ENCODE results near the gene CTDSPL.

CTDSPL gene

GRCh38 chr3:37934631-37935289, 73.1 kb downstream of the CTDSPL start:
- Histone ChIP-seq H3K9ac (ENCODE audit: low read length in 2 of 2) (no peak overlapping the region), H3K4me1 (ENCODE audit: control insufficient read depth, insufficient read depth, low read length) (peaks cover 32% of the 10 kb centered on the region), H3K27ac (ENCODE audit: low read length) (peak overlapping the region; percentile 53)

GRCh38 chr3:37935290-37935668, 73.6 kb downstream of the CTDSPL start:
- Histone ChIP-seq H3K4me1 (ENCODE audit: control insufficient read depth, insufficient read depth, low read length) (peaks cover 37% of the 10 kb centered on the region), H3K9me3 (ENCODE audit: control insufficient read depth in 2 of 2, low read length in 2 of 2) (no peaks in the 10 kb centered on the region), H3K27me3 (ENCODE audit: control insufficient read depth in 1 of 2, insufficient read depth in 2 of 2, low read length in 2 of 2) (no peaks in the 10 kb centered on the region), H3K36me3 (ENCODE audit: control insufficient read depth in 2 of 2, insufficient read depth in 2 of 2, low read length in 2 of 2) (no peaks in the 10 kb centered on the region), H3K4me3 (ENCODE audit: low read length in 2 of 2) (no peak overlapping the region), H3K9ac (ENCODE audit: low read length in 2 of 2) (peak overlapping the region in 1 of 2 donors; percentile 51), H3K27ac (ENCODE audit: low read length) (peak overlapping the region; percentile 53)

More at GRCh38 chr3:37934631-37935289, 73.1 kb downstream of the CTDSPL start:
- Histone ChIP-seq H3K36me3 (ENCODE audit: control insufficient read depth in 2 of 2, insufficient read depth in 2 of 2, low read length in 2 of 2) (no peaks in the 10 kb centered on the region), H3K27me3 (ENCODE audit: control insufficient read depth in 1 of 2, insufficient read depth in 2 of 2, low read length in 2 of 2) (no peaks in the 10 kb centered on the region), H3K9me3 (ENCODE audit: control insufficient read depth in 2 of 2, low read length in 2 of 2) (no peaks in the 10 kb centered on the region), H3K4me3 (ENCODE audit: low read length in 2 of 2) (no peak overlapping the region)

DNA sequence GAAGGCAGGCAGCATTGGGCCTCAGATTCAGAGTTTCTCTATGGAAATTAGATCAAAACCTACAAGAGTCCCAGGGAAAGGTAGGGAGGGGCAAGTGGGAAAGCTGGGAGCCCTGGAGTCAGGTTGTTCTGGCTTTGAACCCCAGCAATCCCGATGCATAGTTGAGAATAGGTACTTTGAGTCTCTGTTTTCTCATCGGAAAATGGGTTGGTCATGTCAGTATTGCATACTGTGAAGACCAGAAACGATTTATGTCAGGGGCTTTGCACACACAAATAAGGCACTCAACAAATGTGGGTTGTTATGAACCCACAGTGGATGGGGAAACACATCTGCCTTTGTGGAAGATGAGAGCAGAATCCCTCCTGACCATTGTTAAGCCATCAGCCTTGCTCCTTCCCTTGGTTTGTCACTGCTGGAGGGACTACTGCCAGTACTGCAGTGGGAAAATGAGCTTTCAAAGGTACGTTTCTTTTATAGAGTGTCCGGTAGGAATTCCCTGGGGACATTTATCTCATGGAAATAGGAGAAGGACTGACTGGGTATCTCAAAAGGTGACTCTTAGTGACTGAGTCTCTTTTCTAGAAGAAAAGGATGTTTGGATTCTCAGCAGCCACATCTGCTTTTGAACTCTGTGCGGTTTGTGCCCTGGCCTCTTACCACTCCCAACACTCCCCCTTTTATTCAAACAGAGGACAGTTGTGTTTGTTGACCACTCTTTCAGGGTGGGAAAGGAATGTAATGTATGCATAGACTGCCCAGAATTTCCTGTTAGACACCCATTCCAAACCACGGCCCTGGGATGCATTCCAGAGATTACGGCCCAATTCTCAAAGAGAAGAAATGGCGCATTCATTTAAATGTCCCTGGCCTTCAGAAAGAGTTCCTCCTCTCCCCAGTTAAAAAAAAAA, 74.3 kb downstream of the CTDSPL start:
- Histone ChIP-seq H3K4me3 (ENCODE audit: low read length in 2 of 2) (no peak overlapping the region), H3K27ac (ENCODE audit: low read length) (peak overlapping the region; percentile 53), H3K4me1 (ENCODE audit: control insufficient read depth, insufficient read depth, low read length) (peaks cover 44% of the 10 kb centered on the region), H3K9me3 (ENCODE audit: control insufficient read depth in 2 of 2, low read length in 2 of 2) (no peaks in the 10 kb centered on the region), H3K9ac (ENCODE audit: low read length in 2 of 2) (no peak overlapping the region), H3K27me3 (ENCODE audit: control insufficient read depth in 1 of 2, insufficient read depth in 2 of 2, low read length in 2 of 2) (no peaks in the 10 kb centered on the region), H3K36me3 (ENCODE audit: control insufficient read depth in 2 of 2, insufficient read depth in 2 of 2, low read length in 2 of 2) (no peaks in the 10 kb centered on the region)

DNA sequence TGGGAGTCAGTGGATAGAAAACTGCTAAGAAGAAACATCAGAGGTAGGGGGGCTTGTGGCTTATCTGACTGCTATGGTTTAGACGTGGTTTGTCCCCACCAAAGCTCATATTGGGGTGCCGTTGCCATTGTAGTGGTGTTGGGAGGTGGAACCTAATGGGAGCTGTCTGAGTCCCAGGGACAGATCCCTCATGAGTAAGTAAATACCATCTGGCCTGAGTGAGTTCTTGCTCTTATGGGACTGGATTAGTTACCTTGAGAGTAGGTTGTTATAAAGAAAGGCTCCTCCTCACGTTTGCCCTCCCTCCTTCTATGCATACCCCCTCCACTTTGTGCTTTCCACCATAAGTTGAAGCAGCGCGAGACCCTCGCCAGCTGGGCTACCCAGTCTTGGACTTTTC, 75.5 kb downstream of the CTDSPL start:
- Histone ChIP-seq H3K9me3 (ENCODE audit: control insufficient read depth in 2 of 2, low read length in 2 of 2) (no peaks in the 10 kb centered on the region), H3K4me1 (ENCODE audit: control insufficient read depth, insufficient read depth, low read length) (peaks cover 54% of the 10 kb centered on the region), H3K36me3 (ENCODE audit: control insufficient read depth in 2 of 2, insufficient read depth in 2 of 2, low read length in 2 of 2) (no peaks in the 10 kb centered on the region), H3K4me3 (ENCODE audit: low read length in 2 of 2) (no peak overlapping the region), H3K27ac (ENCODE audit: low read length) (no peak overlapping the region), H3K27me3 (ENCODE audit: control insufficient read depth in 1 of 2, insufficient read depth in 2 of 2, low read length in 2 of 2) (no peaks in the 10 kb centered on the region), H3K9ac (ENCODE audit: low read length in 2 of 2) (no peak overlapping the region)

DNA sequence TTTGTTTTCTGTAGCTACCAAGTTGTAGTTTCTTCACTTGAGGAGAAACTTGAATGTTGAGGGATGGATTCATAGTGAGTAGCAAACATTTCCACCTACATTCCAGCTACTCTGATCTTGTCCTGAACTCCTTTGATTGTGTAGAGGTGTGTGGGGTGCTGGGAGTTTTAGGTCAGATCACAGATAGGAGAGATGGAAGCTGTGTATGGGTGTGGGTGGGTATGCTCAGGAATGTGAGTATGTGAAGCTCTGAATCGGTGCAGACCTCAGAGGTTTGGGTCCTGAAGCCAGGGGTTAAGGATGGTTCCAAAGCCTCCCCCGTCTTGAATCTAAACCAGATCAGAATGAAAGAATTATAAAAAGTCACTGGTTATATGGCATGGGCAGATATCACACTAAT, 76.3 kb downstream of the CTDSPL start:
- peaks cover 62% of the 10 kb centered on the region for H3K4me1 ChIP-seq (ENCODE audit: control insufficient read depth, insufficient read depth, low read length)
- H3K27ac ChIP-seq (ENCODE audit: low read length) = no peak overlapping the region

DNA sequence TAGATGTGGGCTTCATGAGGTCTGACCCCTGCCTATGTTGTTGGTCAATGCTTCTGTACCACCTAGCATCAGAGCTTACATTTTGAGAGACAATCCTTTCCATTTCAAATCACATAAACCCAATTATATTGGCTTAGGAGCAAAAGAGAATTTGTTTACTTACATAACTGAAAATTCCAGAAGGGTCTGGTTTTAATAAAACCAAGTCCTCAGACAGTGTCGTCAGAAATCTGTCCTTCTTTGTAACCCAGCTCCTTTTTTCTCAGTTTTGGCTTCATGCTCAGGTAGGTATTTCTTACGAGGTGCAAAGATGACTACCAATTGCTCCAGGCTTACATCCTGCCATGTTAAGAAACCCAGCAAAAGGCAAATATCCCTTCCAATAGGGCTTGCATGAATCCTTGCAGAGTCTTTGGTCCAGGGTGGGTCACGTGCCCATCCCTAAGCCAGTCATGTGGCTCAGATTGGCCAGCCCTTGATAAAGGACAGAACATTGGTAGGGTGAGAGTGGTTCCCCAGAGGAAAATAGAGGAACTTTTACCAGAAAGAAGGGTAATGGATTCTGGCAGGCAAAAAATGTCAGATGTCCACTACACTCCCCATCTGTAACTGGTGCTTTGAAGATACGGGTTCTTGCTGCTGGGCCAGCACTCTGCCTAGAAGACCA, 78.7 kb downstream of the CTDSPL start:
- H3K27me3 ChIP-seq (ENCODE audit: control insufficient read depth in 1 of 2, insufficient read depth in 2 of 2, low read length in 2 of 2) = no peaks in the 10 kb centered on the region
- H3K36me3 ChIP-seq (ENCODE audit: control insufficient read depth in 2 of 2, insufficient read depth in 2 of 2, low read length in 2 of 2) = no peaks in the 10 kb centered on the region
- H3K9me3 ChIP-seq (ENCODE audit: control insufficient read depth in 2 of 2, low read length in 2 of 2) = no peaks in the 10 kb centered on the region
- no peak overlapping the region for H3K27ac ChIP-seq (ENCODE audit: low read length)
- no peak overlapping the region for H3K9ac ChIP-seq (ENCODE audit: low read length in 2 of 2)
- peaks cover 72% of the 10 kb centered on the region for H3K4me1 ChIP-seq (ENCODE audit: control insufficient read depth, insufficient read depth, low read length)
- H3K4me3 ChIP-seq (ENCODE audit: low read length in 2 of 2) = no peak overlapping the region

More for the DNA sequence above, 76.3 kb downstream of the CTDSPL start:
- no peak overlapping the region for H3K4me3 ChIP-seq (ENCODE audit: low read length in 2 of 2)
- no peaks in the 10 kb centered on the region for H3K27me3 ChIP-seq (ENCODE audit: control insufficient read depth in 1 of 2, insufficient read depth in 2 of 2, low read length in 2 of 2)
- no peaks in the 10 kb centered on the region for H3K36me3 ChIP-seq (ENCODE audit: control insufficient read depth in 2 of 2, insufficient read depth in 2 of 2, low read length in 2 of 2)
- H3K9me3 ChIP-seq (ENCODE audit: control insufficient read depth in 2 of 2, low read length in 2 of 2) = no peaks in the 10 kb centered on the region
- no peak overlapping the region for H3K9ac ChIP-seq (ENCODE audit: low read length in 2 of 2)

DNA sequence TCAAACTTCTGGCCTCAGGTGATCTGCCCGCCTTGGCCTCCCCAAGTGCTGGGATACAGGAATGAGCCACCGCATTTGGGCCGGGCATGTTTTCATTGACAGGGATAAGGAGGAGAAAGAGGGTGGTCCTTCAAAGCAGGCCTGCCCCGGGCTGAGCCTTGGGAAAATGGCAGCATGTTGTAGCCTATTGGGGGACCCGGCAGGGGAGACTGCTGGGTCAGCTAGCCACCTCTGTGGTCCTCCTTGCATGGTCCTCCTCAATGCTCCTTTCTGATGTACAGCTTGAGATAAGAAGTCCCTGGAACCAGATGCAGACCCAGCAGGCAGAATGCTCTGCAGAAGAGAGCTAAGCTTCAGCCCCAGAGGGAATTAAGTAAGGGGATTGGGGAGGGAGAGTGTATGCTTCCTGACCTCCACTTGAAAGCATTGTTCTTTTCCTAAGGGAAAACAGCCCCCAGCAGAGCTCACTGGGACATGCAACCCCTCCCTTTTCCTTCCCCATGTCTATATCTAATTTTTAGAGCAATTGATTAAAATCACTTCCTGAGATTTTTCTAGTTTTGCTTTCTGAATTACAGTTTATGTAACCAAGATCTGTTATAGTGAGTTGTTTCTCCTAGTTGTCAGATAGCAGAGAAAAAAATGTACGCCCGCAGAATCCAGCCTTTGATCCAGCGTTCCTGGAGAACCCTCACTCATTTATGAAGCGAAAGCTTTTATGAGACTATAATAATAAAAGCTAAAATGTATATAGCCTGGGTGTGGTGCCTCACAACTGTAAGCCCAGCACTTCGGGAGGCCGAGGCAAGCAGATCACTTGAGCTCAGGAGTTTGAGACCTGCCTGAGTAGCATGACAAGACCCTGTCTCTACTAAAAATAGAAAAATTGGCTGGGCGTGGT, 80.2 kb downstream of the CTDSPL start:
- Histone ChIP-seq H3K27ac (ENCODE audit: low read length) (peak overlapping the region; percentile 37), H3K4me1 (ENCODE audit: control insufficient read depth, insufficient read depth, low read length) (peaks cover 76% of the 10 kb centered on the region), H3K36me3 (ENCODE audit: control insufficient read depth in 2 of 2, insufficient read depth in 2 of 2, low read length in 2 of 2) (no peaks in the 10 kb centered on the region), H3K4me3 (ENCODE audit: low read length in 2 of 2) (no peak overlapping the region), H3K9me3 (ENCODE audit: control insufficient read depth in 2 of 2, low read length in 2 of 2) (no peaks in the 10 kb centered on the region), H3K9ac (ENCODE audit: low read length in 2 of 2) (peak overlapping the region in 1 of 2 donors; percentile 5), H3K27me3 (ENCODE audit: control insufficient read depth in 1 of 2, insufficient read depth in 2 of 2, low read length in 2 of 2) (no peaks in the 10 kb centered on the region)

- Histone ChIP-seq H3K27ac (ENCODE audit: low read length) (peak overlapping the region; percentile 66), H3K9me3 (ENCODE audit: control insufficient read depth in 2 of 2, low read length in 2 of 2) (no peaks in the 10 kb centered on the region), H3K27me3 (ENCODE audit: control insufficient read depth in 1 of 2, insufficient read depth in 2 of 2, low read length in 2 of 2) (no peaks in the 10 kb centered on the region), H3K4me3 (ENCODE audit: low read length in 2 of 2) (no peak overlapping the region), H3K4me1 (ENCODE audit: control insufficient read depth, insufficient read depth, low read length) (peaks cover 72% of the 10 kb centered on the region), H3K36me3 (ENCODE audit: control insufficient read depth in 2 of 2, insufficient read depth in 2 of 2, low read length in 2 of 2) (no peaks in the 10 kb centered on the region), H3K9ac (ENCODE audit: low read length in 2 of 2) (no peak overlapping the region)
Measured at GRCh38 chr3:37942646-37943045, 81.0 kb downstream of the CTDSPL start.

- Histone ChIP-seq H3K9me3 (ENCODE audit: control insufficient read depth in 2 of 2, low read length in 2 of 2) (no peaks in the 10 kb centered on the region), H3K4me3 (ENCODE audit: low read length in 2 of 2) (no peak overlapping the region), H3K36me3 (ENCODE audit: control insufficient read depth in 2 of 2, insufficient read depth in 2 of 2, low read length in 2 of 2) (no peaks in the 10 kb centered on the region), H3K9ac (ENCODE audit: low read length in 2 of 2) (no peak overlapping the region), H3K4me1 (ENCODE audit: control insufficient read depth, insufficient read depth, low read length) (peaks cover 72% of the 10 kb centered on the region), H3K27me3 (ENCODE audit: control insufficient read depth in 1 of 2, insufficient read depth in 2 of 2, low read length in 2 of 2) (no peaks in the 10 kb centered on the region), H3K27ac (ENCODE audit: low read length) (peak overlapping the region; percentile 66)
Measured at GRCh38 chr3:37943126-37943525, 81.4 kb downstream of the CTDSPL start.
